ENCODE results near the gene TTC28.

The TTC28 gene

DNA sequence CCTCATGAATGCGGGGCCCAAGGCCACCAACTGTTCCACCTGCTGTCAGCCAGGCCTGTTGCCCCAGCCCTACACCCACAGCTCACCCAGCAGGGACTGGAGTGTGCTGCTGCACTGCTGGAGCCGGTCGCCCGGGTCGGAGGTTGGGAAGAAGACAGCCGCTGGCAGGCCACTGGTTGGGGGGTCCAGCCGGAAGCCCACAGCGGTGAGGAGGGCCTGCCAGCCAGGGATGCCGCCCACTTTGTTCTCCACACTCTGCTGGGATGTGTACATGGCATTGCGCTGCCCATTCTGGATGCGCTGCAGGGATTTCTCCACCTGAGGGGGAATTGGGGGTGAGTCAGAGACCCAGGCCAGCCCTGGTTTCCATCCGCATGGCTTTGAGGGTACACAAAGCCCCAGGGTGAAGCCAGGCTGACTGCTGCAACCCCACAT is 686.4 kb downstream of the TTC28 start:
- no peak for DNase-seq (ENCODE audit: low read depth in 1 of 2, low spot score in 1 of 2)
- no peak for TF ChIP-seq JUND (IDR thresholded peaks at IDR 0.05; ENCODE audit: low read depth)
- in situ Hi-C loops (cut with HindIII; ENCODE audit: low pct_unique_long_range_greater_than_20kb, low sequenced_read_pairs): no loop called here

DNA sequence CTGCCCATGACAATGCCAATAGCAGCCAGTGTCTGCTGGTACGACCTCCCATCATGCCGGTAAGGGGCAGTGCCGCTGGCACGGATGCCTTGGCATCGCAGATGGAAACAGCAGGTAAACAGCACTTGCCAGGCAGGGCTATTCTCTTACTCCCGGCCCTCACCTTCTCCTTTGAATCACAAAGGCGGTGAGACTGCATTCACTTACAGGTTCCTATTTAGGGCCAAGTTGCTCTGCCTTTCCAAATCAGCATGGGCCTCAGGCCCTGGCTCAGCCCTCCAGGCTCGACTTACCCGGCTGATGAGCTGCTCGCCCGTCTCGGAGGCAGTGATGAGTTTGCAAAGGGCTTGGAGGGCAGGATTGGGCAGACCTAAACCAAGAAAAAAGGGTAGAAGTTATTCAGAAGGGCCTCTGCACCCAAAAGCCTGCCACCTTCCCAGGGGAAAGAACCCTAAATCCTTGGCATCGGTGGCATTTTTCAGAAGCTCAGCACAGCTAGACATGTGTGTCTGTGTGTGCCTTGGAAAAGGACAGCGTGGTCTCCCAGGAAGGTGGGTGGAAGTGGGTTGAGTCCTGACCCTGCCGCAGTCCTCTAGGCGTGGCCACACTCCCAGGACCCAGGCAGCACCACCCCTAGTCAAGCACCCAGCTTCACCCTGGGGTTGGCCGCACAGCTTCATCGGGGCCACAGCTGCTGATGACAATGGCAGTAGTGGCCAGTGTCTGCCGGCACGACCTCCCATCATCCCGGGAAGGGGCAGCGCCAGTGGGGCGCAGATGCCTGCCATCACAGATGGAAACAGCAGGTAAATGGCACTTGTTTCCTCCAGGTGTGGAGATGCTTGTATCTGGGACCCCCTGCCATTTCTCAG is 687.1 kb downstream of the TTC28 start:
- in situ Hi-C loops (cut with HindIII; ENCODE audit: low pct_unique_long_range_greater_than_20kb, low sequenced_read_pairs): no loop called here
- DNase-seq (ENCODE audit: low read depth in 1 of 2, low spot score in 1 of 2): no peak
- TF ChIP-seq JUND (IDR thresholded peaks at IDR 0.05; ENCODE audit: low read depth): no peak

DNA sequence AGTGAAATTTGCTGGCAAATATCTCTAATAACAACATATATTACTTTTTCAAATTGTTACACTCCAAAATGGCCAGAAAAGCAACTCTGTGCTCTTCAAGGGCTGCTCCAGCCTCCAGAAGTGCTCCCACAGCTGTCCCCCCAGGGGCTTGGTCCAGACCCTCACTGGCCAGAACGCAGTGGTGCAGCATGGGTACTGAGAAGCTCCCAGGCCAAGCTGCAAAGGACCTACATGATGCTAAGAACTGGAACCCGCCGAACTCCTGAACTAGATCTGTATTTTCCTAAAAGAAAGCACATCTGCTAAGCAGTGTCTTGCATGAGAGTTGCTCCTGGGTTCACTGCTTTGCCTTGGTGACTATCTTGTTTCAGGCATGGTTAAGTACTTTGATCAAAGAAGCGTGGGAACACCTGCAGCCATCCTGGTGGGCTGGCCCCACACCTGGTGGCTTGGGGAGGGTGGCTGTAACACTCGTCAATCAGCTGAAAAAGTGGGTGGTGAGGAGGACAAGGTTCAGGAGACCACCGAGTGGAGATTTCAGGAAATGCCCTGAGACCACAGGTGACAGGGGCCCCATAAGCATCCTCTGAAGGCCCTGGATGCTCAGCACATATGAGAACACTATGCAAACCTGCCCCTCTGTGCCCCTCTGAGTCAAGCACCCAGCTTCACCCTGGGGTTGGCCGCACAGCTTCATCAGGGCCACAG is 687.9 kb downstream of the TTC28 start:
- DNase-seq (ENCODE audit: low read depth in 1 of 2, low spot score in 1 of 2): no peak
- in situ Hi-C loops (cut with HindIII; ENCODE audit: low pct_unique_long_range_greater_than_20kb, low sequenced_read_pairs): no loop called here
- TF ChIP-seq JUND (IDR thresholded peaks at IDR 0.05; ENCODE audit: low read depth): no peak

DNA sequence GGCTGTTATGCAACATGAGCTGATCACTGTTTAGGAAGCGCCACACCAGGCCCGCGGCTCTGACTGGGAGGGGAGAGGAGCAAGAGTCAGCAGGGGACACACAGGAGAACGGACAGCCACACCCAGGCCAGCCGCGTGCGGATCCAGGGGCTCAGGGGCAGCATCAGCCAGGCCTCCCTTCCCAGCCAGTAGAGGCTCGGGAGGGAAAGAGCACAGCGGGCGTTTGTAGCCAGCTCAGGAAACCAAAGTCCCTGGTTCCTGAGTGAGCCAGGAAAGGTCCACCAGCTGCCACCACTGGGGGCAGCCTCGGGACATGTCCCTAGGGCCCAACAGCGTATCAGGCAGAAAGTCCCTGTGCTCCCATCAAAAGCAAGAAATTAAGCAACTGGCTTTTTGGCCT is 688.8 kb downstream of the TTC28 start:
- TF ChIP-seq JUND (IDR thresholded peaks at IDR 0.05; ENCODE audit: low read depth): no peak
- DNase-seq (ENCODE audit: low read depth in 1 of 2, low spot score in 1 of 2): peak in 1 of 2 experiments; percentile 3
- in situ Hi-C loops (cut with HindIII; ENCODE audit: low pct_unique_long_range_greater_than_20kb, low sequenced_read_pairs): no loop called here

DNA sequence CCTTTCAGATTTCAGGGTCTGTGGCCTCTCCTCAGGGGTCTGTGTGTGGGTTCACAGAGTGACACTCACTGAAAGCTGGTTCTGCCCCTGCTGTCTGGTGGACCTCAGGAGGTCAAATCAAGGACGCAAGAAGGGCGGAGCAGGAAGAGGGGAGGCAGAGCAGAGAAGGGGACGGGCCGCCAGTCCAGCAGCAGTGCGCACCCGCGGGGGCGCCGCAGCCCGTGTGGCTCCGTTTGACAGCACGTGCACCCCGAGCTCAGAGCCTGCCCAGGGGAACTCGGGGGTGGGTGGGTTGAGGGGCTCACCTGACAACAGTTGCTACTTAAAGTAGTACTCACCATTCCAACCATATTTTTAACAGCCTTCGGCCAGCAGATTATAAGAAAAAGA is 689.2 kb downstream of the TTC28 start:
- no peak for TF ChIP-seq JUND (IDR thresholded peaks at IDR 0.05; ENCODE audit: low read depth)
- no peak for DNase-seq (ENCODE audit: low read depth in 1 of 2, low spot score in 1 of 2)
- in situ Hi-C loops (cut with HindIII; ENCODE audit: low pct_unique_long_range_greater_than_20kb, low sequenced_read_pairs): no loop called here

DNA sequence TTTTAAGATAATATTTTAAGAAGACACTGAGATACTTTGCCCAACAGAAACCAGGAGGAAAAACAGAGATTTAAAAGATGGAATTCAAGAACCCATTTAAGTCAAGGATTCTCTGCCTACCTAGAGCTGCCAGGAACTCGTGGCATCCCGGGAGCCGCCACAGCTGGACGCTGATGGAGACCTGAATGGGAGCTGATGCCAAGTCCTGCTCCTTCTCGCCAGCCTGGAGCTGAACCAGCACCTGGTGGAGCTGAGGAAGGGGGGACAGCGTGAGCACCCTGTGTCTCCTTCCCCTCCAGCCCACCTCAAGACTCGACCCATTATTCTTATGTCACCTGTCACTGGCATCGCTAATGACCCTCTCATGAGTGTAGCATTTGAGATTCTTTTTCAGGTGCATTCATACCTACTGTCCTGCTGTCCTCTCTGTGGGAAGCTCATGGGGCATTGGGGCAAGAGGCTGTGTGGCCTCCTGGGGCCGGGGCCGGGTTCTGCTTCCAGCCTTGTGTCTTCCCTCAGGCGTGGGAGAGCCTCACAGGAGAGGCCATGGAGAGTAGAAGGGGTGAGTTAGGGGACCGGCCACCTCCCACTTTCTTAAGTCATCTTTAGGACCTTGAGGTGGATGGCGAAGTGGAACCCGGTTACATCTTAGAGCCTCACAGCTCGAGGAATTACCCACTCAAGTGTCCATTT is 689.7 kb downstream of the TTC28 start:
- in situ Hi-C loops (cut with HindIII; ENCODE audit: low pct_unique_long_range_greater_than_20kb, low sequenced_read_pairs): no loop called here
- no peak for TF ChIP-seq JUND (IDR thresholded peaks at IDR 0.05; ENCODE audit: low read depth)
- DNase-seq (ENCODE audit: low read depth in 1 of 2, low spot score in 1 of 2): no peak

DNA sequence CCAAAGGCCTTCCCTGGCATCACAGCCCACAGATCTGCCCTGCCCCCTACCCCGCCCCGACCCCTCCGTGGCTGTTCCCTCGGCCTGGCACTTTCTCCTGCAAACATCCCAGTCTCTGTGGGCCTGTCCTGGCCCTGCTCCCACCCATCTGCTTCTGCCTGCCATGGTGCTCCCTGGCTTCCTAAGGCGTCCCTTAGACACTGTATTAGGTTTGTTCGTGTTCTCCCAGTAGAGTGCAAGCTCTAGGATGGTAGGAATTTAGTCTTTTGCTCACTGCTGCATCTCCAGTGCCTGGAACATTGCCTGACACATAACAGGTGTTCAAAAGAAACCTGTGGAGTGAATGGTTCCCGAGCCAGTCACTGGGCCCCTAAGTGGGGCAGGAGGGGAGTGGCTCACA is 690.9 kb downstream of the TTC28 start:
- in situ Hi-C loops (cut with HindIII; ENCODE audit: low pct_unique_long_range_greater_than_20kb, low sequenced_read_pairs): no loop called here
- no peak for DNase-seq (ENCODE audit: low read depth in 1 of 2, low spot score in 1 of 2)
- no peak for TF ChIP-seq JUND (IDR thresholded peaks at IDR 0.05; ENCODE audit: low read depth)

DNA sequence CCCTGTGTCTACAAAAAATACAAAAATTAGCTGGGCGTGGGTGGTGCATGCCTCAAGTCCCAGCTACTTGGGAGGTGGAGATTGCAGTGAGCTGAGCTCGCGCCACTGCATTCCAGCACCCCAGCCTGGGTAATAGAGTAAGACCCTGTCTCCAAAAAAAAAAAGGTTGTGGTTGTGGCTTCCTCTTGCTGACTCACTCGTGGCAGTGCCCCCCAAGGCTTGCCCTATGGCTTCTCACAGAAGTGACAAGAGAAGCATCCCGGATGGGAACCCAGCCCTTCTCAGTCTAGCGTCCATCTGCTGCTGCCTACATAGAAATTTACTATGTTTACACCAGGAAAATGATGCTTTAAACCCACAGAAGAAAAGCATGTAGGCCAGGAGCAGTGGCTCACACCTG is 692.1 kb downstream of the TTC28 start:
- in situ Hi-C loops (cut with HindIII; ENCODE audit: low pct_unique_long_range_greater_than_20kb, low sequenced_read_pairs): no loop called here

DNA sequence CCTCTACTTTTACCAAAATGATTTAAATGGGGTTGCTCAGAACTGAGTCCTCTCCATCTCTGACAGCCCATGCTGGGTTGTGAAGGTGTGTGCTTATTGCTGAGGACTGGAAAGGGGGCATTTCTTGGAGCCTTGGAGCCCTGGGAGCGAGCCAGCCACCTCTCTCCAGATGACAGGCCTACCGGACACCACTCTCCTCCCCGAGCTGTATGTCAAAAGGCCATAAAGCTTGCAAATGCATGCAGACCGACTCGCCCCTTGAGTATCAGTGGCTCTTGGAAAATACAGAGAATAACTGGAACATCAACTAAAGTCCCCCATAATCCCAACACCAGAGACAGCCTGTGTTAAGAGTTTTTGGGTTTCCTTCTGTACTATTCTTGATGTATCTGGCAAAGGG is 692.7 kb downstream of the TTC28 start:
- in situ Hi-C loops (cut with HindIII; ENCODE audit: low pct_unique_long_range_greater_than_20kb, low sequenced_read_pairs): no loop called here
- TF ChIP-seq JUND (IDR thresholded peaks at IDR 0.05; ENCODE audit: low read depth): no peak
- no peak for DNase-seq (ENCODE audit: low read depth in 1 of 2, low spot score in 1 of 2)

More for the DNA sequence above, 692.1 kb downstream of the TTC28 start:
- no peak for DNase-seq (ENCODE audit: low read depth in 1 of 2, low spot score in 1 of 2)
- TF ChIP-seq JUND (IDR thresholded peaks at IDR 0.05; ENCODE audit: low read depth): no peak

DNA sequence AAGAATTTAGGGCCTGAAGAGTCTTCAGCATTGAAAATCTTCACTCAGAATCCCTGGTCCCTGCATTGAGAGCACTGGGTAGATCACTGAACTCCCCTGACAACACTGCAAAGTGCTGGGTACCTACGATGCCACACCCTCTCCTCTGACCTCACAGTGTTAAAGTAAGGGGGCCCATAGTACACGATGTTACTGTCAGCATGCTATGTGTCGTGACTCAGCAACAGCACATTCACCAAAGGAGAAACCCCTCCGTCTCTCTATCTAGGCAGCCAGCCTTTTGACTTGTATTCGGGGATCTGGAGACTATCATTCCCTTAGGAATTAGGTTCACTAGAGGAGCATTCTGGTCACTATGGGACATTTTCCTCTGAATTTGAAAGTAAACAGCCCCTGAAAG is 693.2 kb downstream of the TTC28 start:
- DNase-seq (ENCODE audit: low read depth in 1 of 2, low spot score in 1 of 2): no peak
- no peak for TF ChIP-seq JUND (IDR thresholded peaks at IDR 0.05; ENCODE audit: low read depth)
- in situ Hi-C loops (cut with HindIII; ENCODE audit: low pct_unique_long_range_greater_than_20kb, low sequenced_read_pairs): no loop called here

DNA sequence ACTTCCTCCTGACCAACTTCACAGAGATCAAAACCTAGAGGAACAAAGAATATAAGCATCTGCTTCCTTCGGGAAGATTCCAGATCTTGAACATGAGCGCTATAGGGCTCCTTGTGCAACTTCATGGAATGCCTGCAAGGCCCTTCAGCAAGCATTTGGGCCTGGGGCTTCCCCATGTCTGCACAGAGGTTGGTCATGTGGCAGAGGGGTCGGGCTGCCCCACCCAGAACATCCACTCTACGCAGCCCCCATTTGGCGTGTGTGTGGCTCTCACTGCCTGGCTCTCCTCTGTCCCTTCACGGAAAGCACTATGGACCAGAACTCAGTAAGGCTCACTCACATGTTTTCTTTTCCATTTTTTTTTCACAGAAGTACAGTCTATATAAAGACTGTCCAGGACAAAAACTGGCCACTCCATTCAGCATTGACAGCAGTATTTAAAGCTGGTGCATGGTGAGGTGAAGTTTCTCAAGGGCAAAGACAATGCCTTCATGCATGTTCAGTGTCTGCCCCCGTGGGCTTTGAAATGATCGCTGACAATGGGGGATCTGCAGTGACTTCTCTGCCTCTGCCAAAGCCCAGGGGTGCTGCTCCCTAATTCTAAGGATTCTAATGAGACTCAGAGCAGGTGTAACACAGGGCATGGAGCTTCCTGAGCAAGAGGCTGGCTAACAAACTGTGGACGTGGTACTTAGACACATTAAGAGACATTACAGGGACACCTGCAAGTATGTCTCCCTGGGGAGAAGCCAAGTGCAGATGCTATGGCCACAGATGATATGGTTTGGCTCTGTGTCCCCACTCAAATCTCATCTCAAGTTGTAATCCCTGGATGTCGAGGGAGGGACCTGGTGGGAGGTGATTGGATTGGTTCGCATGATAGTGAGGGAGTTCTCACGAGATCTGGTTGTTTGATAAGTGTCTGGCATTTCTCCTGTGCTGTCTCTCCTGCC is 694.0 kb downstream of the TTC28 start:
- in situ Hi-C loops (cut with HindIII; ENCODE audit: low pct_unique_long_range_greater_than_20kb, low sequenced_read_pairs): no loop called here
- TF ChIP-seq JUND (IDR thresholded peaks at IDR 0.05; ENCODE audit: low read depth): no peak
- no peak for DNase-seq (ENCODE audit: low read depth in 1 of 2, low spot score in 1 of 2)

DNA sequence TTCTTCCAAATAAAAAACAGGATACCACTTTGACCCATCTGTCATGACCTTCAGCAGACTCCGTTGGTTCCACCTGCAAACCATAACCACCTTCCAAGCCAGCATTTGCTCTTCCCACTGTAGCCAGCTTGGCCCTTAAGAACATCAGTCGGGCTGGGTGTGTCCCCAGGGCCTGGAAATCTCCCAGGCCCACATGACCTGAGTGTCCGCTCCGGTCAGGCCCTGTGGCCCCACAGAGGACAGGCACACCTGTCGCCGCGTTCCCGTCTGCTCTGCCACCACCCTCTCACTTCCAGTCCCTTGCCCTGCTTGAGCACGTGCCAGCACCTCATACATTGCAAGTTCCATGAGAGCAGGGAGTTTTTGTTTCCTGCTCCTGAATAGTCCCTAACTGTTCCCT is 694.9 kb downstream of the TTC28 start:
- TF ChIP-seq JUND (IDR thresholded peaks at IDR 0.05; ENCODE audit: low read depth): no peak
- in situ Hi-C loops (cut with HindIII; ENCODE audit: low pct_unique_long_range_greater_than_20kb, low sequenced_read_pairs): no loop called here
- no peak for DNase-seq (ENCODE audit: low read depth in 1 of 2, low spot score in 1 of 2)
